ENCODE measurements around the gene BPIFA2.

DNA sequence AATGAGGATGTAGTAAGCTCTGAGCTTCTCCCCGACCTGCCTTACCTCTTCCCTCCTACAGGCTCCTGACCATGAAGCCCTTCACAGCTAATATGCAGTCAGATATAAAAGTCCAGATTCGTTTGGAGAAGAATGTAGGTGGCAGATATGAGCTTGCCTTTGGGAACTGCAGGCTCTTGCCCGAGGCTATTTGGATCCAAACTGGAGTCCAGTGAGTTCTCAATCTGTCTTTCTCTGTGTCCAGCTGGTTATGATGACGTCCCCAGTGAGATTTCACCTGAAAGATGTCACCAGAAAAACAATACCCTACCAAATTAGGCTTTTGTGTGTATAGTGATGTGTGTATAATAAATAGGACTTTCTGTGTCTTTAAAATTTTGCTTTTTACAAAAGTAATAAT lies 34.5 kb downstream of the BPIFA2 start:
- no peak for TF ChIP-seq POLR2A (IDR thresholded peaks at IDR 0.05; ENCODE audit: low read length)
- no peak for TF ChIP-seq GATA1 (IDR thresholded peaks at IDR 0.05; ENCODE audit: low read depth, low read length)

Data from erythroblast (primary cell).